GM12878 (cell line): ENCODE measurements around the gene RNU2-1.

ENCODE experiments used
- CTCF ChIP-seq, 3 experiments: IDR thresholded peaks in 2 of 3; conservative IDR thresholded peaks in 1 of 3; 2 replicates each; pipeline ENCODE4 v1.5.1; 2011; ENCODE audit warnings: low read depth in 3 of 3, low read length in 3 of 3, mild to moderate bottlenecking in 3 of 3, control low read depth in 2 of 3, moderate library complexity in 2 of 3, inconsistent platforms in 1 of 3, mixed read lengths in 1 of 3; ENCODE audit not compliant: control insufficient read depth in 2 of 3, insufficient read depth in 1 of 3; ENCODE audit errors: extremely low read depth in 1 of 3
- DPF2 ChIP-seq: fragments of 450-650 bp; IDR thresholded peaks from 2 replicates; pipeline ENCODE4 v1.6.1; 2017; ENCODE audit warnings: mild to moderate bottlenecking
- ESRRA ChIP-seq: IDR thresholded peaks from 2 replicates; pipeline ENCODE4 v1.6.1; 2012; ENCODE audit warnings: mild to moderate bottlenecking, low read length, improper control_type of control experiment
- MEF2A ChIP-seq: IDR thresholded peaks from 2 replicates; pipeline ENCODE4 v1.6.1; 2011; ENCODE audit warnings: low read depth, mild to moderate bottlenecking, low read length, moderate library complexity; ENCODE audit not compliant: insufficient read depth
- POLR2A ChIP-seq: IDR thresholded peaks from 2 replicates; pipeline ENCODE4 v1.6.1; 2011; ENCODE audit warnings: low read depth, mild to moderate bottlenecking, low read length
- POU2F2 ChIP-seq: IDR thresholded peaks from 3 replicates; pipeline ENCODE4 v1.6.1; 2011; ENCODE audit warnings: low read depth, mild to moderate bottlenecking, low read length, borderline replicate concordance
- REST ChIP-seq: IDR thresholded peaks from 2 replicates; pipeline ENCODE4 v1.6.1; 2012; ENCODE audit warnings: mild to moderate bottlenecking, low read depth, low read length

DNA sequence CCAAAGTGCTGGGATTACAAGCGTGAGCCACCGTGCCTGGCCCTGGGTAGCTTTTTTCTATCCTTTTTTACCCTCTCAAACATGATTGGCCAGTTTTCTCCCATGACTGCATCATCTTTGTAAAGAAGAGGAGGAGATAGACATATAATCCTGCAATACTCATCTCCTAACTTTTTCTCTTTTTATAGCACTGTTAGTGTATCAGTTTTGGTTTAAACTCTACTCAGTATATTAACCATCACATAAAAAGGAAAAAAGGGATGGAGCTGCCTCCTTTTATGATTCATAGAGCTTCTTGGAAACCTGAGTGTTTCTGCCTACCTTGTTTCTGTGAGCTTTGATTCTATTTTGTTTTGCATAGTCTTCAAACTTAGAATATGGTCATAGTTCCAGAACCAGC, 34.1 kb downstream of the RNU2-1 start:
- TF ChIP-seq ESRRA (no peak), MEF2A (no peak), POLR2A (no peak), CTCF (IDR thresholded peaks at IDR 0.05 in 2 of 3, conservative IDR thresholded peaks at IDR 0.05 in 1 of 3; ENCODE audit: control insufficient read depth in 2 of 3, extremely low read depth in 1 of 3, insufficient read depth in 1 of 3, low read depth in 3 of 3, low read length in 3 of 3) (no peak), REST (no peak), POU2F2 (no peak), DPF2 (no peak)
